NCI-H2171 (cell line): ENCODE measurements around the gene DNAH11.
"Not testable (repeated sequence)": the region's sequence is repeated elsewhere in the genome, so short reads cannot be mapped to it uniquely, and the experiment has no call there.

Source experiments
- DNase-seq: peaks from one replicate; lab custom pipeline; 2025; lab: John Stamatoyannopoulos, UW

DNAH11 gene

DNA sequence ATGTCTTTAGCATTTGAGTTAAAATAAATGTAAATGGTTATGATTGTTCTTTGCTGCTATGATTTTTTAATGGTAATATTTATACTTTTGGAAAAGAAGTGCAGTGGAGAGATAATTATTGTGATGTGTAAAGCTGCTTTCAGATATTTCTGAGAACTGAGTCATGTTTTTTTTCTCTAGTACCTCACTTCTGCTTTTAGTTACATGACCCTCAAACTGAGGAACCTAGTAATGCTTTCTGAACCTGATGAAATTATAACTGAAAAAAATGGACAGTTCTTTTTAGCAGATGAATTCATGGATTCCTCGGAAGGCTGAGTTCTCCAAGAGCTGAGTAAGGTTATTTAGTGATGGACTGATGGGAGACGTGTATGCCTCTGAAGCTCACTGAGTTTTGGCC, 235.1 kb downstream of the DNAH11 start:
- no peak for DNase-seq

- no peak for DNase-seq
Observed at GRCh38 chr7:21778953-21779352, 236.1 kb downstream of the DNAH11 start.

GRCh38 chr7:21782996-21783395, 240.2 kb downstream of the DNAH11 start:
- no peak for DNase-seq

DNA sequence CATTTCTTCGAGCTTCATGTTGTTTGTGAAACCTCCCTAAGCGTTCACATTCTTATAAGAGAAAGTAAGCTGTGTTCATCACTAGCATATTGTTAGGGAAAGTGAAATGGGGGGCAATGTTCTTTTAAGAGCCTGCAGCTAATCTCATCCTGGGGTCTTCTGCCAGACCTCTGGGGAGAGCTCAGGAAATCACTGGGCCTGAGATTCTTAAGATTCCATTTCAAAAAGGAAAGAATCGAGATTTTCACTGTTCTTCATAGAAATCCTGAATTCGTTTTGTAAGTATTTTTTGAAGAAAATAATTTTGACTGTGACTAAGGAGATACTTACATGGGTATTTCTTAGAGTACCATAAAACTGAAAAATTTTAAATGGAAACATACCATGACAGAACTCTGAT, 242.2 kb downstream of the DNAH11 start:
- DNase-seq = no peak

GRCh38 chr7:21805791-21806190, 263.0 kb downstream of the DNAH11 start:
- no peak for DNase-seq

DNA sequence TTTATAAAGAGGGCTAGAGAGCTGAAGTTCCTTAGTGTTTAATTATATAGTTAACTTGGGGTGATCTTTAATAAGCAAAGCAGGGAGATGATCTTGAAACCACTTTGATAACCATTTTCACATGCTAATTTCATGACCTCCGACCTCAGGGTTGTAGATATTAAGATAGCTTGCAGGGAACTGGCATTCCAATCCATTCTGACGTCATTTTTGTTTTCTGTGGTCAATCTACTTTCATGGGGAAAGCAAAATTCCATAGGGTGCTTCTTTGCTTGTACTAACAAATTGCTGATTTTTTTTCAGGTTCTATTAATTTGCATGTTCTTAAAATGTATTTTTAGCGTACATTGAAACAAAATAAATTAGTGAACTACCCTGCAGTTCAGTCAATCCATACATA, 263.5 kb downstream of the DNAH11 start:
- DNase-seq = no peak

GRCh38 chr7:21819048-21819447, 276.2 kb downstream of the DNAH11 start:
- DNase-seq = no peak

GRCh38 chr7:21828841-21829240, 286.0 kb downstream of the DNAH11 start:
- no peak for DNase-seq

DNA sequence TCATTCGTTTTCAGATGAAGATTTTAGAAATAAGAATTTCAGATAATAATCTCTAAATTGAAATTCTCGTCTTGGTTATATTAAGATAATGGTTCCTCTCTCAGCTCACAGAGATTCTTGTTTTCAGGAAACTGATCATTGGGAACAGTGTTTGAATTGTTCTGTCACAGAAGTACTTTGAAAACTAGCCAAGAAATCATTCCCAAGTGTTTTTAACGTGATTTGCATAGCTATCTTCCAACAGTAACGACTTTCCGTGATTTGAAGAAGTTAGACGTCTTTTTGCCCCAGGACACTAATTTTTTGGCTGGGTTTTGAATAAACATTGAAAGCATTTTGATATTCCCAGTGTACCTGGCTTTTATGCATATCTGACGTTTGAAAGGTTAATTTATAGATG, 286.9 kb downstream of the DNAH11 start:
- DNase-seq = no peak

GRCh38 chr7:21844742-21845141, 301.9 kb downstream of the DNAH11 start:
- DNase-seq = no peak

- no peak for DNase-seq
Observed at GRCh38 chr7:21850531-21851285, 307.9 kb downstream of the DNAH11 start.

DNA sequence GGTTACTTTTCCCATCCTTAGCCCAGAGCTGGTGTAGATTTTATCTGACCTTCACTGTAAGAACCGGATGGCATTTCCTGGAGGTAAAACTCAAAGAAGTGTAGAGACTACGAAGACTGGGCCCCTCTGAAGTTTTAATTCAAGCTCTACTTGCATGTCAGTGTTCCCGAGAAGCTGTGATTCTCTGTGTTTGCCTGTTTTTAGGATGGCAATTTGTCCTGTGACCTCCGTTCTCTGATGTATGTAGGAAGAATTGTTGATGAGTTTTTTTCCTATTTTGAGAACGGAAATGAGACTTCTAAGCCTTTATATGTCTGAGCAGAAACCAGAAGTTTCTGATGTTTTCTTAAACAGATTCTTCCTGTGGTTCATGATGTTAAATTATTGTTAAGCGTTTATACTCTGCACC, 308.7 kb downstream of the DNAH11 start:
- DNase-seq = no peak

DNA sequence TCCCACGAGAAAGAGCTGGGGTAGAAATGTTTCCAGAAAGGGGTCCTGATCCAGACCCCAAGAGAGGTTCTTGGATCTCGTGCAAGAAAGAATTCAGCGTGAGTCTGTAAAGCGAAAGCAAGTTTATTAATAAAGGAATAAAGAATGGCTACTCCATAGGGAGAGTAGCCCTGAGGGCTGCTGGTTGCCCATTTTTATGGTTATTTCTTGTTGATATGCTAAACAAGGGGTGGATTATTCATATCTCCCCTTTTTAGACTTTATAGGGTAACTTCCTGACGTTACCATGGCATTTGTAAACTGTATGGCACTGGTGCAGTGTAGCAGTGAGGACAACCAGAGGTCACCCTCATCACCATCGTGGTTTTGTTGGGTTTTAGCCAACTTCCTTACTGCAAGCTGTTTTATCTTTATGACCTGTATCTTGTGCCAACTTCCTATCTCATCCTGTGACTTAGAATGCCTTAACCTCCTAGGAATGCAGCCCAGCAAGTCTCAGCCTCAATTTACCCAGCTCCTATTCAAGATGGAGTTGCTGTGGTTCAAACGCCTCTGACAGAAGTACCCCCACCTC, 322.9 kb downstream of the DNAH11 start:
- DNase-seq = not testable (repeated sequence)

- DNase-seq = no peak
Observed at GRCh38 chr7:21866731-21867130, 323.9 kb downstream of the DNAH11 start.

DNA sequence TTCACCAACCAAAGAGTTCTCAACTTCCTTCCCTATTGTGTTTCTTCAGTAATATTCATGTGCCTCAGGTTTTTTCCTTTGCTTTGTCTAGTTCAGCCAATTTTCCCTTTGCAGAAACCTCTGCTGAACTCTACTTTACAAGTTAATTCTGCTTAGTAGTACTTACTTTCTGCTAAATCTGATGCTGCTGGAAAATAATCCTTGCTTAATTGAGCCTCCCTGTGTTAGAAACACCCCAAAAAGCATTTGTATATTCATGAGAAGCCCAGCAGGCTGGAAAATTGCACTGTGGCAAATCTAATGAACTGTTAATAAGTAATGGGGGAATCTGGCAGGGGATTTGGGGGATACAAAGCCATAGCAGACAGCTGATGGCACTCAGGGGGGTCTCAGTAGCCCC, 324.4 kb downstream of the DNAH11 start:
- no peak for DNase-seq

DNA sequence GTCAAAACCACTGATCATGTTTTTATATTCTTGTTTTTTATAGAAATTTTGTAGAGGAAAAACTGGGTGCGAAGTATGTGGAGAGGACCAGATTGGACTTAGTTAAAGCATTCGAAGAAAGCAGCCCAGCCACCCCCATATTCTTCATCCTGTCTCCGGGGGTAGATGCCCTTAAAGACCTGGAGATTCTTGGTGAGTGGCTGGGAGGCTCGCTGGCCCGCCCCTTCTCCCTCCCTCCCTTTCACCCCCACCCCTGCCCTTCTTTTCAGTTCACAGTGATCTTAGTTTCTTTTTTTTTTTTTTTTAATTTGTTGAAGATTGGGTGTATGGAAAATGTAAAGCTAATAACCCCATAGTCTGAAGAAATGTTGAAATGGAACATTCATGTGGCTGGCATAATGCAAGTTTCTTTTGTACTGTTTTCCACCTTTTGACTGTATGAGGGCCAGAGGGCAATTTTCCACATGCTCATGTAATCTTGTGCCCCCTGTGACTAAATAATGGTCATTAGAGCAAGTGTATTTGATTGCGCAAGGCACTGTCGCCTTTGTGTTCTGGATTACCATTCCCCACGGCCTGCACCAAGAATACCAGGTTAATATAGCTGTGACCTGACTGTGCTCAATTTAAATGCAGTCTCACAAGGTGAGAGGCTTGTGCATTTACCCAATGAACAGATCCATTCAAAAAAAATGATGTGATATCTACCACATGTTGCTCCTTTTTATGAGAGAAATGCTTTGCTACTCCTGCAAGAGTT, 325.2 kb downstream of the DNAH11 start:
- no peak for DNase-seq

GRCh38 chr7:21868576-21868850, 325.7 kb downstream of the DNAH11 start:
- DNase-seq = no peak

GRCh38 chr7:21869785-21870402, 327.1 kb downstream of the DNAH11 start:
- DNase-seq = no peak

DNA sequence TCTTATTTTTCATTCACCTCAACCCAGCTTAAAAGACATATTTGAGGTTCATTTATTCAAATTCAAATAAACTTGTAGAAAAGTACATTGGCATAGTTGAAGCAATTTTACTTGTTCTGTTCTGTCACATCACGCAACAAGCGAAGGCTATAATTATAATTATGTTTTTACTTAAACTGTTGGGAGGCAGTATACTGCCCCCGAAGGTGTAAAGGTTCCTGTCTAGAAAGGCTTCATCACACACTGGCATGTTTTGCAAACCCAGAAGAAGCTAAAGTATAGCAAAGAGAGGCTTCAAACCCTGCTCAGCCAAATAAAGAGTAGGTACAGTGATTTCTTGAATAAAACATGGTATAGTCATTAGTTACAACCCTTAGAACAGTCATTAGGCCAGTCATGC, 340.2 kb downstream of the DNAH11 start:
- no peak for DNase-seq

GRCh38 chr7:21883501-21883900, 340.7 kb downstream of the DNAH11 start:
- DNase-seq = not testable (repeated sequence)

DNA sequence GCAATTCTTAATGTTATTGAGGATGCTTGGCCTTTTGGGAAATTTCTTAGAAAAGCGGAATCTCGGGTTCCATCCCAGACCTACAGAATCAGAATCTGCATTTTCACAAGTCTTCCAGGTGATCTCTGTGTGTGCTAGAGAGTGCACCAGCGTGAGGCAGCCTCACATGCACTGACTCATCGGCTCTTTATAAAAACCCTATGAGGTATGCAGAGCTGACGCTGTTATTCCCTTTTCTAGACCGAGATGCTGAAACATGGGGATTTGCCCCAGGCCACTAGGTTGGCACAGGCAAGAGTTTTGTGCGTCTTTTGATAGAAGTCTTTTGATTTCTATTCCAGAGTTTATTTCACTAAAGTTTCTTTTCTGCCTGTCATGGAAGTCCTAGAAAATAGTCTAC, 341.7 kb downstream of the DNAH11 start:
- DNase-seq = no peak

DNA sequence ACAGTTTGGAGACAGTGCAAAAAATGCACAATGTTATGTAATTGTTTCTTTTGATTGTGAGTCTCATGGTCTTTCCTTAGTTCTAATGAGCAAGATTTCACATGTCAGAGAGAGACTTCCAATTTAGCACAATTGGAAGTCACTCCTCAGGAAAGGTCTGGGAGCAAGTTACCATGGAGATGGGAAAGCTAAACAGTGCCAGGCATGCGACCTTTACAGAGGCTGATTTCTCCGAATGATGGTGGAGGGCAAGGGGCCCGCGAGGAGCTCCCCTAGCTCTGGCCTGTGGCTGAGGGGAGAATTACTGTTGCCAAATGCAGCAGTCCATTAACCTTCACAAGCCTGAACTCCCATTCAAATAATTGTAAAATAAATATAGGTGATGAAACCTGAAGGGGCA, 343.6 kb downstream of the DNAH11 start:
- DNase-seq = no peak

DNA sequence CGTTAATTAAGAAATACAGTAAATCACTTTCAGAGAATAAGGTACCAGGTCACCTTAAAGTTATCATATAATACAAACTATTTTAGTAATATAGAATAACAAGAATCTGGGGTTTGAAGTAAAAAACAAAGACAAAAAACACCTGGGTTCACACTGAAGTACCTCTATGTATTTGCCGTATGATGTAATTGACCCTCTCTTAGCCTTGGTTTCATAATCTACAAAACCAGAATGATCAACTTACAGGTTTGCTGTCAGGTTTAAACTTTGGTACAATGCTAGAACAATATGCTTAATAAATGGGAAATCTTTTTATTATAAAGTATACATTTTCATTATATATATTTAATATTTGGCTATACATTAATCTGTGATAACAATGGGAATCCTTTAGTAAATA, 344.5 kb downstream of the DNAH11 start:
- DNase-seq = no peak
